ENCODE measurements around the gene ZNF574.
"Not testable (repeated sequence)": the region's sequence is repeated elsewhere in the genome, so short reads cannot be mapped to it uniquely, and the experiment has no call there.

The ZNF574 gene

GRCh38 chr19:42075616-42076379, at the start of gene ZNF574:
TSS of gene ZNF574 (plus strand) at chr19:42076166. CDS start at chr19:42078607, 2,441 bp downstream.
- DNase-seq, result peak; percentile 98

- DNase-seq, result no peak
Measured at GRCh38 chr19:42028304-42029216, 47.4 kb upstream of the ZNF574 start.

- DNase-seq, result no peak
Measured at GRCh38 chr19:42030645-42031440, 45.1 kb upstream of the ZNF574 start.

GRCh38 chr19:42032431-42032830, 43.5 kb upstream of the ZNF574 start:
- DNase-seq, result no peak

GRCh38 chr19:42033413-42033812, 42.6 kb upstream of the ZNF574 start:
- DNase-seq, result no peak

GRCh38 chr19:42034640-42035391, 41.1 kb upstream of the ZNF574 start:
- DNase-seq, result peak; percentile 19

GRCh38 chr19:42037649-42038048, 38.3 kb upstream of the ZNF574 start:
- DNase-seq, result no peak

GRCh38 chr19:42038666-42039065, 37.3 kb upstream of the ZNF574 start:
- DNase-seq, result no peak

GRCh38 chr19:42040031-42040430, 35.9 kb upstream of the ZNF574 start:
- DNase-seq, result no peak

GRCh38 chr19:42040491-42040890, 35.5 kb upstream of the ZNF574 start:
- DNase-seq, result not testable (repeated sequence)

GRCh38 chr19:42042455-42043170, 33.4 kb upstream of the ZNF574 start:
- no peak for DNase-seq

- DNase-seq, result no peak
Measured at GRCh38 chr19:42045575-42045974, 30.4 kb upstream of the ZNF574 start.

GRCh38 chr19:42048992-42049391, 27.0 kb upstream of the ZNF574 start:
- DNase-seq, result no peak

GRCh38 chr19:42051166-42052115, 24.5 kb upstream of the ZNF574 start:
- no peak for DNase-seq

- no peak for DNase-seq
Measured at GRCh38 chr19:42052241-42052863, 23.6 kb upstream of the ZNF574 start.

GRCh38 chr19:42053037-42053935, 22.7 kb upstream of the ZNF574 start:
- DNase-seq, result no peak

GRCh38 chr19:42054205-42054604, 21.8 kb upstream of the ZNF574 start:
- no peak for DNase-seq

- DNase-seq, result no peak
Measured at GRCh38 chr19:42057846-42058245, 18.1 kb upstream of the ZNF574 start.

GRCh38 chr19:42059196-42059595, 16.8 kb upstream of the ZNF574 start:
- no peak for DNase-seq

Measured in T1000 (cell line).